ENCODE measurements around the gene P2RY14. TPM values are rescaled to one million over a fixed set of nuclear protein-coding genes. Genes with fewer than 3 reads are reported as not detected.

P2RY14 gene
- polyA plus RNA-seq, 1 donor (not counting 4 experiments of a cell fraction or from before 2014, with no cell fraction given), result not detected

- TF ChIP-seq CTCF (optimal IDR thresholded peaks at IDR 0.05 in 1 of 3, IDR thresholded peaks at IDR 0.05 in 1 of 3, conservative IDR thresholded peaks at IDR 0.05 in 1 of 3; ENCODE audit: extremely low read depth in 1 of 3, insufficient read depth in 2 of 3, low read length in 3 of 3), result no peak
- TF ChIP-seq EZH2 (IDR thresholded peaks at IDR 0.05; ENCODE audit: low read length), result no peak
- H3K9me1 ChIP-seq (ENCODE audit: control insufficient read depth, extremely low read depth, insufficient read depth, low read length), result no peaks in the 10 kb centered on the region
Measured at GRCh38 chr3:151191095-151191494, 87.2 kb downstream of the P2RY14 start.

GRCh38 chr3:151183265-151183671 is 95.1 kb downstream of the P2RY14 start:
- Histone ChIP-seq H3K79me2 (ENCODE audit: control insufficient read depth, insufficient read depth, low read length) (no peaks in the 10 kb centered on the region), H3K36me3 (ENCODE audit: control insufficient read depth in 2 of 2, extremely low read depth in 1 of 2, insufficient read depth in 2 of 2, low read length in 2 of 2) (no peaks in the 10 kb centered on the region), H3K4me3 (ENCODE audit: control insufficient read depth in 2 of 3, extremely low read depth in 1 of 3, insufficient read depth in 2 of 3, low read depth in 1 of 3, low read length in 3 of 3) (no peak overlapping the region), H2AFZ (ENCODE audit: control insufficient read depth, low read length) (no peak overlapping the region), H3K27me3 (ENCODE audit: control insufficient read depth, extremely low read depth, insufficient read depth, low read length) (no peaks in the 10 kb centered on the region), H3K4me1 (ENCODE audit: control insufficient read depth, extremely low read depth, insufficient read depth, low read length) (no peaks in the 10 kb centered on the region), H4K20me1 (ENCODE audit: control insufficient read depth, extremely low read depth, insufficient read depth, low read length) (no peaks in the 10 kb centered on the region), H3K4me2 (ENCODE audit: control insufficient read depth, extremely low read depth, insufficient read depth, low read depth, low read length) (no peak overlapping the region), H3K9me1 (ENCODE audit: control insufficient read depth, extremely low read depth, insufficient read depth, low read length) (no peaks in the 10 kb centered on the region), H3K9me3 (ENCODE audit: control insufficient read depth, low read depth, low read length) (no peaks in the 10 kb centered on the region), H3K27ac (ENCODE audit: control insufficient read depth, insufficient read depth, low read length) (no peak overlapping the region), H3K9ac (ENCODE audit: control insufficient read depth, extremely low read depth, insufficient read depth, low read length) (no peak overlapping the region)
- no peak for FAIRE-seq
- DNase-seq (ENCODE audit: low read depth, low spot score), result no peak
- dilution Hi-C loops (cut with MboI; ENCODE audit: extremely low pct_ligation_motif_present, low sequenced_read_pairs), result no loop called here
- TF ChIP-seq CTCF (optimal IDR thresholded peaks at IDR 0.05 in 1 of 3, IDR thresholded peaks at IDR 0.05 in 1 of 3, conservative IDR thresholded peaks at IDR 0.05 in 1 of 3; ENCODE audit: extremely low read depth in 1 of 3, insufficient read depth in 2 of 3, low read length in 3 of 3) (no peak), EZH2 (IDR thresholded peaks at IDR 0.05; ENCODE audit: low read length) (no peak)

More at GRCh38 chr3:151191095-151191494, 87.2 kb downstream of the P2RY14 start:
- Histone ChIP-seq H4K20me1 (ENCODE audit: control insufficient read depth, extremely low read depth, insufficient read depth, low read length) (no peaks in the 10 kb centered on the region), H3K4me1 (ENCODE audit: control insufficient read depth, extremely low read depth, insufficient read depth, low read length) (no peaks in the 10 kb centered on the region), H3K9ac (ENCODE audit: control insufficient read depth, extremely low read depth, insufficient read depth, low read length) (no peak overlapping the region), H3K4me3 (ENCODE audit: control insufficient read depth in 2 of 3, extremely low read depth in 1 of 3, insufficient read depth in 2 of 3, low read depth in 1 of 3, low read length in 3 of 3) (no peak overlapping the region), H3K4me2 (ENCODE audit: control insufficient read depth, extremely low read depth, insufficient read depth, low read depth, low read length) (no peak overlapping the region), H3K9me3 (ENCODE audit: control insufficient read depth, low read depth, low read length) (no peaks in the 10 kb centered on the region), H3K27ac (ENCODE audit: control insufficient read depth, insufficient read depth, low read length) (no peak overlapping the region), H3K27me3 (ENCODE audit: control insufficient read depth, extremely low read depth, insufficient read depth, low read length) (no peaks in the 10 kb centered on the region), H3K79me2 (ENCODE audit: control insufficient read depth, insufficient read depth, low read length) (no peaks in the 10 kb centered on the region), H3K36me3 (ENCODE audit: control insufficient read depth in 2 of 2, extremely low read depth in 1 of 2, insufficient read depth in 2 of 2, low read length in 2 of 2) (no peaks in the 10 kb centered on the region), H2AFZ (ENCODE audit: control insufficient read depth, low read length) (no peak overlapping the region)
- dilution Hi-C loops (cut with MboI; ENCODE audit: extremely low pct_ligation_motif_present, low sequenced_read_pairs), result no loop called here
- DNase-seq (ENCODE audit: low read depth, low spot score) (no peak), FAIRE-seq (no peak)
